GM12872 (cell line): ENCODE measurements around the gene AP2A2.

ENCODE experiments used
- CTCF ChIP-seq: IDR thresholded peaks from 3 replicates; pipeline ENCODE4 v1.5.1; 2011; ENCODE audit warnings: low read depth, mild to moderate bottlenecking, low read length, moderate library complexity; ENCODE audit not compliant: insufficient read depth

Gene AP2A2

GRCh38 chr11:894575-895201 lies 31.0 kb upstream of the AP2A2 start:
- 0 out of 3 replicates have a peak, but pooled peaks have one; percentile 15 for TF ChIP-seq CTCF

- no peak for TF ChIP-seq CTCF
These were observed 30.1 kb upstream of the AP2A2 start for GRCh38 chr11:895331-896110.

GRCh38 chr11:897253-898142 lies 28.2 kb upstream of the AP2A2 start:
- no peak for TF ChIP-seq CTCF

- 0 out of 3 replicates have a peak, but pooled peaks have one; percentile 22 for TF ChIP-seq CTCF
These were observed 27.5 kb upstream of the AP2A2 start for GRCh38 chr11:898143-898511.

GRCh38 chr11:898540-899190 lies 27.0 kb upstream of the AP2A2 start:
- no peak for TF ChIP-seq CTCF

- no peak for TF ChIP-seq CTCF
These were observed 25.9 kb upstream of the AP2A2 start for GRCh38 chr11:899724-900123.

GRCh38 chr11:900545-900944 lies 25.1 kb upstream of the AP2A2 start:
- no peak for TF ChIP-seq CTCF
